GM13977 (cell line): ENCODE measurements around the gene MOXD1.

Experiments used
- DNase-seq: peaks from one replicate; pipeline ENCODE4 v3.0.0; 2012; ENCODE audit warnings: low spot score
- in situ Hi-C: fragments of 300-500 bp; cut with MboI; formaldehyde crosslinking; loops from one replicate; pipeline ENCODE4 v1.12.0; 2022; ENCODE audit warnings: low sequenced_read_pairs, low pct_unique_long_range_greater_than_20kb, mixed read lengths, inconsistent platforms; ENCODE audit not compliant: unreplicated experiment
- TF ChIP-seq, protein P1 (sequence below): IDR thresholded peaks from 2 replicates; pipeline ENCODE4 v1.5.1; 2012; ENCODE audit warnings: mild to moderate bottlenecking, control low read depth; ENCODE audit not compliant: insufficient read depth; ENCODE audit errors: extremely low read depth, missing control alignments

The MOXD1 gene

DNA sequence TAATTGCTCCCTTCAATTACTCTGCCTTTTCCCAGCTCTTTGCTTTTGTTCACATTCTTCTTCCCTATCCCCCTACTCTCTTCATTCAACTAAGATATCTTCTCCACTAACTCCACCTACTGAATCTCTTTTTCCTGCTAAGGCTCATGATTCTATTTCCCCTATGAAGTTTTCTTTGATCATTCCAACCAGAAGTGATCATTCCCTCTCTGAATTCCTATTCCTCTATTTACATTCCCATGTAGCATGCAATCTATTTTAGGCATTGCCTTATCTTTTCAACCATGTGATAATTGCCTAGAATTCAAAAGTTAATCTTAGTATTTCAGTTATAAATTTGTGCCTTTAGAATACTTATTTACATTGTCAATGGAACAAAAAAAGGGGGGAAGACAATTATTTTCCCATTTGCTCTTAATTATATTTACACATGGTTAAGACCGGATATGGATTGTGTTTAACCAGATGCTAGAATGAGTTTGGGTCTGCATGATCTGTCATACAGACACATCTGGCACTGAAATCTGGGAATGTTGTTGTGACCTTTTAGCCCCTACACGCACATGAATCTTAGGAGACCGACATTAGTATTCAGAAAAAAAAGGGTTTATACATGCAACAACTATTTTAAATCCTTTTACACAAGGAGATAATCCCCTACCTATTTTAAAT is 20.8 kb downstream of the MOXD1 start:
- TF ChIP-seq, protein P1, sequence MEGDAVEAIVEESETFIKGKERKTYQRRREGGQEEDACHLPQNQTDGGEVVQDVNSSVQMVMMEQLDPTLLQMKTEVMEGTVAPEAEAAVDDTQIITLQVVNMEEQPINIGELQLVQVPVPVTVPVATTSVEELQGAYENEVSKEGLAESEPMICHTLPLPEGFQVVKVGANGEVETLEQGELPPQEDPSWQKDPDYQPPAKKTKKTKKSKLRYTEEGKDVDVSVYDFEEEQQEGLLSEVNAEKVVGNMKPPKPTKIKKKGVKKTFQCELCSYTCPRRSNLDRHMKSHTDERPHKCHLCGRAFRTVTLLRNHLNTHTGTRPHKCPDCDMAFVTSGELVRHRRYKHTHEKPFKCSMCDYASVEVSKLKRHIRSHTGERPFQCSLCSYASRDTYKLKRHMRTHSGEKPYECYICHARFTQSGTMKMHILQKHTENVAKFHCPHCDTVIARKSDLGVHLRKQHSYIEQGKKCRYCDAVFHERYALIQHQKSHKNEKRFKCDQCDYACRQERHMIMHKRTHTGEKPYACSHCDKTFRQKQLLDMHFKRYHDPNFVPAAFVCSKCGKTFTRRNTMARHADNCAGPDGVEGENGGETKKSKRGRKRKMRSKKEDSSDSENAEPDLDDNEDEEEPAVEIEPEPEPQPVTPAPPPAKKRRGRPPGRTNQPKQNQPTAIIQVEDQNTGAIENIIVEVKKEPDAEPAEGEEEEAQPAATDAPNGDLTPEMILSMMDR = no peak
- in situ Hi-C loops = no loop called here
- DNase-seq = no peak

DNA sequence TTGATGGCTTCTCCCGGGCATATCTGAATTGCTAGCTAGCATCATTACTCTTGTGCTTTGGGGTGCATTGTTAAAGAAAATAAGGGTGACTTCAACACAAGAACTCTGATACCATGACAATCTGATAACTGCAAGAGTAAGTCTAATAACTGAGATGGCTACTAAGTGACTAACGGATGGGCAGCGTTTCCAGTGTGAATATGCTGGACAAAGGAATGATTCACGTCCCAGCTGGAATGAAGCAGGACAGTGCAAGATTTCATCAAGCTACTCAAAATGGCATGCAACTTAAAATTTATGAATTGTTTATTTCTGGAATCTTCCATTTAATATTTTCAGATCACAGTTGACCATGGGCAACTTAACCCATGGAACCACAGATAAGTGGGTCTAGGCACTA is 31.7 kb downstream of the MOXD1 start:
- DNase-seq = no peak
- in situ Hi-C loops = no loop called here
- TF ChIP-seq, protein P1 = no peak

DNA sequence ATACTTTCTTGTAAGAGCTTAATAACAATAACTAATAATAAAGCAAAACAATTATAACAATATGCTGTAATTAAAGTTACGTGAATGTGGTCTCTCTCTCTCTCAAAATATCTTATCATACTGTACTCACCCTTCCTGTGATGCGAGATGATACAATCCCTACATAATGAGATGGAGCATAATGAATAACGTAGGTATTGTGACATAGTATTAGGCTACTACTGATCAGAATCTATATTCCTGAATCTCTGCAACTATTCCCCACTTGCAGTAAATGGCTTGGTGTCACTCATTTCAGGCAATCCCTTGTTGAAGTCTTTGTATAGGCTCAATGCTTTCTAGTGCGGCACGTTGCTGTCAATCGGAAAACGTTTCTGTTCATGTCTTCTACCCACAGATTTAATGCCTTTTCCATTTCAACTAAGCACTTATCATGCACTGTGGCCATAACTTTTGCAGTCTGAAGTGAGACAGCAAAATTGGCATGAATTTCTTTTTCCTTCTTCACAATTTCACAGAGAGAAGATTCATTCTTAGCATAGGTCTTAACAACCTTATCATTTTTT is 32.3 kb downstream of the MOXD1 start:
- TF ChIP-seq, protein P1 = no peak
- in situ Hi-C loops = no loop called here

DNA sequence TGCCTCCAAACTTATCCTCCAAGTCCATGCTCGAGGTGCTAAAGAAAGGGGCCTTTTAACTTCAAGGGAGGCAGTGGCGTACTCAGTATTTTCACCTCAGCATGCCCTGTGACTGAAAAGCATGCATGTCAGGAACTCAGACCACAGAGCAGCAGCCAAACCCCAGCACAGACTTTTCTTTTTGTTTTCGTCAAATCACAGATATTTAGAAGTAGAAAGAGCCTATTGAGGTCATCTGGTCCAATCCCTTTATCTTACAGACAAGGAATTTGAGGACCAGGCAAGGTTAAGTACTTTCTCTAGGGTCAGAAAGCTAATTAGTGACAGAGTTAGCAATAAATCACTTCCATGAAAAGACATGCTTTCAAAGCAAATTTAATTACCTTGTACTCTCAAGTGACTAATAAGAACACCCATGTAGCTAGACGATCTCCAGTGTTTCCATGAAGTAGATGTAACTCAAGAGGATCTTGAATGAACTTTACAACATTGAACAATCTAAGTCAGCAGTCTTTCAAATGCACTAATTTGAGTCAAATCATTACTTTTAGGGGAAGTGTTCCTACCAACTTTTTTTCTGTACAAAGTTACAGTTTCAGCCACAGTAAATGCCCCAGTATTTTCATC is 35.9 kb downstream of the MOXD1 start:
- in situ Hi-C loops = no loop called here
- DNase-seq = peak; percentile 66
- TF ChIP-seq, protein P1 = no peak

More for the DNA sequence above, 32.3 kb downstream of the MOXD1 start:
- DNase-seq = no peak

DNA sequence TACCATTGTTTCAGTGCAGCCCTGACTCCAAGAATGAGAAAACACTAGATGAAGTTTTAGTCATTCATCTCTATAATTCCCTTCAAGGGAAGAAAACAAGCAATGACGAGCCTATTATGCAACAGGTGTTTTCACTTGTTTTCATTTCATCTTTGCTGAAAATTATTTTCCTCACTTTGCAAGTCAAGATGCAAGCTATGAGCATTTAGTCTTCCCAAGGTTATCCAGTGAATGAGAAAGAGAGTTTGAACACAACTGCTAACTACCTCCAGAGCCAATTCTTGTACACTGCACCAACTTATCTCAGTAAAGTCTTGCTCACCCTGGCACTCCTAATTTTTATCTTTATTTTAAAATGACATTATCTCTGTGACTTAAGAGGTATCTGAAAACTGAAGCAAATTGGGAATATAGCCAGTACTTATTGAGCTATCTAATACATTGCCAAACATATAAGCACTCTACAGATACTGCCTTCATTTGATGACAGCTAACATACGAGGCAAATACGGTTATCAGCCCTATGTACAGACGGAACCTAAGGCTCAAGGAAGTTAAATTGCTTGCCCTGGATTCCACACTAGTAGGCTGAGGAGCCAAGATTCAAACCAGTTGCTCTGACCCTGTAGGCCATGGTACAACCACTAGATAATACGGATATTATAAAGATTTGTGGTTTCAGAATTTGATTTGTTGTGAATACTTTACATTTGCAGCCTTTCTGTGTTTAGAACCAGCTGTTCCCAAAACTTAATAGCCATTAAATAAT is 36.8 kb downstream of the MOXD1 start:
- DNase-seq = no peak
- in situ Hi-C loops = no loop called here
- TF ChIP-seq, protein P1 = no peak

DNA sequence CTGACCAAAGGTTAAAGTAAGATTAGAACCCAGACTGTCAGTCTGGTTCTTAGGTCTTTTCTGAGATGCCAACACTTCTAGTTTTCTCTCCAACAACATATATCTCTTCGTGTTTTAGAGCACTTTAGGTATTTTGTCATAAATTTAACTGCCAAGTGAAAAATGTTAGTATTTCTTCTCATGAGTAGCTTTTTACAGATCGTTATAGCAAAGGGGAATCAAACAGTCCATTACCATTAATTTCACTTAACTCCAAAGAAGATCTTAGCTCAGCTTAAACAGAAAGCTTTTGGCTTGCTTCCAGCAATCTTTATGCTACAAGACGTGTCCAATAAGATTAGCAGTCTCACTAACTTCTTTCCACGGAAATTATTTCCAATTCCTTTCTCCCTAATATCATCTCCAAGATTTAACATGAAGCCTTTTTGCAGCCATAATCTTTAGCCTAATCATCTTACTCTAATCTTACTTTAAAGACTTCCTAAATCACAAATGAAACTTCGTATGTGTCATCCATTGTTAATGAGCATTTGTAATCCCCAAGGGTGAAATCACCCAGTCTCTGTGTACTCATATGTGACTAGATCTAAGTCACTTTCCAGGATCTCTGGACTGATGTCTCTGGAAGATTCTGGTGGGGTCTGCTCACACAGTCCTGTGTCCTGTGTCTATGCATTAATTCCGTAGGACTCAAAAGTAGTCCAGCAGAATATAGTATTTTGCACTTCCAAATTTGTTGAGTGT is 38.7 kb downstream of the MOXD1 start:
- TF ChIP-seq, protein P1 = no peak
- in situ Hi-C loops = no loop called here
- DNase-seq = no peak
